SK-N-MC (cell line): ENCODE results near the gene SDK1.

ENCODE experiments used
- EZH2 ChIP-seq: fragments of 200-600 bp; sonication (generic); IDR thresholded peaks from one replicate; pipeline ENCODE4 v1.6.1; 2017; ENCODE audit warnings: antibody characterized with exemption
- POLR2AphosphoS5 ChIP-seq: IDR thresholded peaks from 2 replicates; pipeline ENCODE4 v1.6.1; 2012; ENCODE audit warnings: mild to moderate bottlenecking, low read depth, low read length, borderline replicate concordance

DNA sequence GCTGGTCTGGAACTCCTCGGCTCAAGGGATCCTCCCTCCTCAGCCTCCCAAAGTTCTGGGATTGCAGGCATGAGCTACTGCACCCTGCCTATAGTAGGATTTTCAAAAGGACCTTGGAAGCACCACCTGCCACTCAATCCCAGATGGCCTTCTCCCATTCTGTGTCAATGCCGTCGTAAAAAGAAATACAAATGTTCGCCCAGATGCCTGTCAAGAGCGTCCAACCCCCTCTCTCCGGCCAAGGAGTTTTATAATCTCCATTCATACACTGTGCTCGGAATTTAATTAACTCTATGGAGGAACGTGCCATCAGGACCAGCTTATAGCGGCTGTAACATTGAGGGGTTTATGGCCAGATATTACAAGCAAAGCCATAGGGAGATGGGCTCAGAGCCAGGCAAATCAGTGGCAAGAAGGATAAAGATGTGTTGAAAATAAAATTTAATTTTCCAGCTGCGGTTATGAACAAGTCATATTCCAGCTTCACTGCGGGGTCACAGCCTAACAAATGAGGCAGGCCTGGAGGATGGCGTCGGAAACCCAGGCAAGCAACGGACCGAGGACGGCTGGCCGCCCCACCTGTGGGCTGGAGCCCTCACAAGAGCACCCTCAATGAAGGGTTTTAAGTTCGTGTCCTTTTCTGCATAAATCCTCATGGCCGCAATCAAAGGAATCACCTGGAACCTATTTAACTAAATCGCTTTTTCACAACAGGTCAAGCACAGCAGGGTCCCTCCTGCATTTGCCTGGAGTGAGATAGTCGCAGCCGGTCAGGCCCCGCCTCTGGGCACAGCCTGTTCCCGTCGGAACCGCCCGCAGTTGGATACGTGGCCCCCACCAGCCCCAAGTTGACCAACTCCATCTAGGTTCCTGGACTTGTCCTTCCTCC, 1006.5 kb downstream of the SDK1 start:
- TF ChIP-seq EZH2 = no peak
- no peak for TF ChIP-seq POLR2AphosphoS5
